Right lobe of liver (tissue), 6 donors: ENCODE data around the gene OR4D2. TPM values are rescaled to one million over a fixed set of nuclear protein-coding genes. Genes with fewer than 3 reads are reported as not detected.

Experiments used
- ATAC-seq, 4 donors: fragments of 200-7000 bp; cut with Tn5 transposase; one replicate each; pipeline ENCODE4 v1.9.1; 2020; ENCODE audit warnings: mild to moderate bottlenecking in 4 of 4, moderate library complexity in 4 of 4
- DNase-seq, 3 donors: peaks; one replicate each; pipeline ENCODE4 v3.0.0-alpha.2; 2020
- H3K27ac ChIP-seq, 3 donors: fragments of 200-600 bp; one replicate each; pipeline ENCODE4 v1.8.0; 2022
- H3K27me3 ChIP-seq, 2 donors: fragments of 200-600 bp; one replicate each; pipeline ENCODE4 v1.8.0; 2022
- H3K36me3 ChIP-seq, 4 donors: fragments of 200-600 bp; sonication (generic) in 1 of 4; one replicate each; pipeline versions ENCODE4 v1.5.1 to v1.8.0; 2017 to 2022; ENCODE audit warnings: control low read depth in 1 of 4
- H3K4me1 ChIP-seq, 4 donors: fragments of 200-600 bp; sonication (generic) in 1 of 4; one replicate each; pipeline versions ENCODE4 v1.5.1 to v1.8.0; 2017 to 2022; ENCODE audit warnings: control low read depth in 1 of 4
- H3K4me3 ChIP-seq, 3 donors: fragments of 200-600 bp; one replicate each; pipeline ENCODE4 v1.8.0; 2022
- H3K9me3 ChIP-seq, 4 donors: fragments of 200-600 bp; sonication (generic) in 1 of 4; one replicate each; pipeline versions ENCODE4 v1.5.1 to v1.8.0; 2017 to 2022; ENCODE audit warnings: control low read depth in 1 of 4
- CTCF ChIP-seq, 4 donors: fragments of 200-600 bp in 3 of 4; fragments of 450-650 bp in 1 of 4; IDR thresholded peaks; one replicate each; pipeline versions ENCODE4 v1.5.1 to v1.8.0; 2016 to 2022; ENCODE audit warnings: antibody characterized with exemption in 4 of 4, mild to moderate bottlenecking in 2 of 4
- POLR2A ChIP-seq: fragments of 450-650 bp; IDR thresholded peaks from one replicate; pipeline ENCODE4 v1.6.1; 2017; ENCODE audit warnings: antibody characterized with exemption, mild to moderate bottlenecking
- WGBS: methylation state at CpG from one replicate; pipeline ENCODE4 v1.1.6; 2018; ENCODE audit warnings: low coverage, low lambda C conversion rate; ENCODE audit not compliant: insufficient coverage; ENCODE audit errors: missing lambda C conversion rate; 5-methylcytosine and 5-hydroxymethylcytosine counted together
- intact Hi-C, 2 donors: fragments of 100-400 bp; cut with DNase I; formaldehyde crosslinking; loops; one replicate each; pipeline versions ENCODE4 v1.11.2 to v1.14.1; 2022
- total RNA-seq, 6 experiments: library from RNA; depleted of rRNA in 2 of 6; stranded (reverse); fragments of >200 nt in 2 of 6; fragmentation: NEBNext Ultra II Directional in 3 of 6; extraction: Animal tissue kit (Norgen Biotek cat#: 25700) in 3 of 6; gene quantifications; one replicate each; pipeline versions ENCODE4 v1.1.0 to v1.2.4, GENCODE V29; 2016 to 2023
- donor health status: DM: no; HTN: yes; CAD: no.
- donor health status: DM: no; HTN: no; CAD: no.
- donor health status: DM: no; HTN: no; CAD: no.
- donor health status: DM: no; HTN: yes; CAD: no.
- donor health status: DM: no; HTN: yes; CAD: no.

The OR4D2 gene
- total RNA-seq, 6 experiments from 2014 or later, result not detected

DNA sequence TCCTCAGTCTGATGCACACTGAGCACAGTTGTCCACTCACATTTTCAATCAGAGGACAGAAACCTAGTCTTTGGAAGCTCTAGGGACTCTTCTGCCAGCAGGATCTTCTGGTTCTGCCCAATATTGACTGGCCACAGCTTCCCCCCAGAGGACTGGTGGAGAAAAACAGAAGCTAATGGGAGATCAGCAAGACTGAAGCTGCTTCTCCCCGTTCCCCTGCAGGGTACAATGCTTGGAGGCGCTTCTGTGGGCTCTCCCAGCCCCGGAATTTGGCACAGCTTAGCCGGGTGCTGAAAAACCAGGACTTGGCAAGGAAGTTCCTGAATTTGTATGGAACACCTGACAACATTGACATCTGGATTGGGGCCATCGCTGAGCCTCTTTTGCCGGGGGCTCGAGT is 36.1 kb downstream of the OR4D2 start:
- Histone ChIP-seq H3K27me3 (no peaks in the 10 kb centered on the region), H3K36me3 (peaks cover 0 to 6% (median 2%) of the 10 kb centered on the region in 4 donors), H3K9me3 (no peaks in the 10 kb centered on the region), H3K4me3 (no peak overlapping the region), H3K4me1 (no peaks in the 10 kb centered on the region), H3K27ac (no peak overlapping the region)
- ATAC-seq, result no peak
- intact Hi-C loops, result no loop called here
- no peak for DNase-seq
- 89% methylated on average over 7 of the region's 7 CpGs for WGBS
- TF ChIP-seq POLR2A (no peak), CTCF (IDR thresholded peaks at IDR 0.05) (no peak)

GRCh38 chr17:58204796-58205195 is 38.0 kb downstream of the OR4D2 start:
- H3K9me3 ChIP-seq, result no peaks in the 10 kb centered on the region

DNA sequence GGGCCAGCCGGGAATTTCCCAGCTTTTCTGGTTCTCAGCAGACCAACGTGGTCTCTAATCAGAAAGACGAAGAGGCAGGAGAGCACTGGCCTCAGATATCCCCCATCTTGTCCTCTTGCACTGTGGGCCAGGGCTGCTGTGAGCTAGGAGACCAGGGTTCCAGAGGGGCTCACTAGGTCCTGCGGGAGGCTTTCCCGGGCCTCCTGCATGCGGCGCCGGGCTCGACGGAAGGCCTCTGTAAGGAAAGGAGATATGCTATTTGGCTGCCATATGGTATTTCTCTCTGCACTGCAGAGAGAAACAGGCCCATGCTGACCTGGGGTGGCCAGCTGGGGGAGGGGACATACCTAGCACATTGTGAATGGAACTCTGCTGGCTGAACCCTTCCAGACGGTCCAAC is 39.2 kb downstream of the OR4D2 start:
- peaks cover 0 to 13% (median 5%) of the 10 kb centered on the region in 4 donors for H3K36me3 ChIP-seq

More at GRCh38 chr17:58204796-58205195, 38.0 kb downstream of the OR4D2 start:
- 70% methylated on average over 1 of the region's 5 CpGs for WGBS
- H3K36me3 ChIP-seq, result peaks cover 0 to 6% (median 3%) of the 10 kb centered on the region in 4 donors
- no peak for DNase-seq
- H3K27ac ChIP-seq, result no peak overlapping the region
- TF ChIP-seq POLR2A (no peak), CTCF (IDR thresholded peaks at IDR 0.05) (no peak)
- no peak for ATAC-seq
- H3K4me1 ChIP-seq, result no peaks in the 10 kb centered on the region
- intact Hi-C loops, result no loop called here
- no peaks in the 10 kb centered on the region for H3K27me3 ChIP-seq
- no peak overlapping the region for H3K4me3 ChIP-seq

DNA sequence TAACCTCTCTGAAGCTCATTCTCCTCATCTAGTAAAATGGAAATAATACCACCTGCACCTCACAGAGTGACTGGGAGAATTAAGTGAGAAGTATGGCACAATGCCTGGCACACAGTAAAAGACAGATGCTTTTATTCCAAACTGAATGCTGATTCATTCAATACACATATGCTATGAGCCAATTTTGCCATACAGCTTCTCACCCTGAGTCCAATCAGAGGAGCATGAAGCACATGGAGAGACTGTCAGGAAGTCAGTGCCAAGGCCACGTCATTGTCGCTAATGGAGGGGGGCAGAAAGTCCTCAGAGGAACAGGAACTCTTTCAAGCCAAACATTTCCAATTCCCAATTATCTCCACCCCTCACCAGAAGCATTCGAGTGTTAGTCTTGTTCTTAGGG is 40.7 kb downstream of the OR4D2 start:
- Histone ChIP-seq H3K27ac (no peak overlapping the region), H3K4me1 (no peaks in the 10 kb centered on the region), H3K27me3 (no peaks in the 10 kb centered on the region), H3K4me3 (no peak overlapping the region), H3K36me3 (peaks cover 0 to 23% (median 5%) of the 10 kb centered on the region in 4 donors), H3K9me3 (no peaks in the 10 kb centered on the region)
- intact Hi-C loops, result no loop called here
- WGBS, result 81% methylated on average over 3 of the region's 3 CpGs
- no peak for DNase-seq
- no peak for TF ChIP-seq CTCF (IDR thresholded peaks at IDR 0.05)
- no peak for TF ChIP-seq POLR2A
- ATAC-seq, result no peak

More for the DNA sequence above, 39.2 kb downstream of the OR4D2 start:
- no peaks in the 10 kb centered on the region for H3K4me1 ChIP-seq
- no peak for ATAC-seq
- WGBS, result 80% methylated on average over 1 of the region's 11 CpGs
- no peak overlapping the region for H3K27ac ChIP-seq
- no peaks in the 10 kb centered on the region for H3K27me3 ChIP-seq
- H3K9me3 ChIP-seq, result no peaks in the 10 kb centered on the region
- intact Hi-C loops, result no loop called here
- no peak for DNase-seq
- TF ChIP-seq CTCF (IDR thresholded peaks at IDR 0.05) (no peak), POLR2A (no peak)
- no peak overlapping the region for H3K4me3 ChIP-seq

DNA sequence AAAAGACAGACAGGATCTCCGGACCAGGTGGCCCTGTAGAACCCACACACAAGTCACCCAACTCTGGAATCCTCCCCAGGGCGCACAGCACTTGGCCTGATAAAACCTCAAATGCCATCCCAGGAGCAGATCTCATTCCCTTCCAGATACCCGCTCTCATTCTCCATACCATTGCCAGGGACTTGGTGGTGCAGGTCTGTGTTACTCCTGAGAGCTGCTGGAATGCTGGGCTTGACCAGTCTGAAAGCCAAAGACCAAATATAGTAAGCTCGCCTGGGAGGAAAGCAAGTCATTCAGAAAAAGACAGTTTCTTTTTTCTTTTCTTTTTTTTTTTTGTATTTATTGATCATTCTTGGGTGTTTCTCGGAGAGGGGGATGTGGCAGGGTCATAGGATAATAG is 41.6 kb downstream of the OR4D2 start:
- H3K36me3 ChIP-seq, result peaks cover 0 to 31% (median 8%) of the 10 kb centered on the region in 4 donors
- H3K27me3 ChIP-seq, result no peaks in the 10 kb centered on the region
- H3K27ac ChIP-seq, result no peak overlapping the region
- H3K9me3 ChIP-seq, result no peaks in the 10 kb centered on the region
- H3K4me1 ChIP-seq, result no peaks in the 10 kb centered on the region
- DNase-seq (no peak), ATAC-seq (no peak)
- H3K4me3 ChIP-seq, result no peak overlapping the region
- no peak for TF ChIP-seq POLR2A
- no peak for TF ChIP-seq CTCF (IDR thresholded peaks at IDR 0.05)
- 95% methylated on average over 3 of the region's 5 CpGs for WGBS
- intact Hi-C loops, result no loop called here
